ENCODE results near the gene TNFAIP3.
A peak's percentile ranks its signal among the peaks of the same experiment; 100 is the strongest.

TNFAIP3 gene

GRCh38 chr6:137927777-137928218 lies 60.7 kb downstream of the TNFAIP3 start:
- peak; percentile 1 for DNase-seq

- no peak for DNase-seq
Measured at GRCh38 chr6:137928286-137928685, 61.2 kb downstream of the TNFAIP3 start.

- DNase-seq = no peak
Measured at GRCh38 chr6:137931849-137932465, 64.9 kb downstream of the TNFAIP3 start.
